Gastroesophageal sphincter (tissue), 4 donors: ENCODE measurements around the gene ADPRH. TPM values are rescaled to one million over a fixed set of nuclear protein-coding genes. Genes with fewer than 3 reads are reported as not detected.

Experiments used
- ATAC-seq: fragments of 150-250 bp; one replicate; pipeline ENCODE4 v1.9.1; 2016; ENCODE audit warnings: mild to moderate bottlenecking, moderate library complexity
- H3K27ac ChIP-seq, 4 donors: fragments of 200-600 bp; sonication (generic) in 3 of 4; 1 replicate in 3 of 4; 2 replicates in 1 of 4; pipeline ENCODE4 v1.5.1; 2016 to 2019
- H3K27me3 ChIP-seq: fragments of 200-600 bp; sonication (generic); one replicate; pipeline ENCODE4 v1.5.1; 2019
- H3K36me3 ChIP-seq, 2 donors: fragments of 200-600 bp; sonication (generic); one replicate each; pipeline ENCODE4 v1.5.1; 2019; ENCODE audit warnings: control low read depth in 1 of 2
- H3K4me1 ChIP-seq, 3 donors: fragments of 200-600 bp; sonication (generic); 1 replicate in 2 of 3; 2 replicates in 1 of 3; pipeline ENCODE4 v1.5.1; 2016 to 2019; ENCODE audit warnings: control low read depth in 2 of 3
- H3K4me3 ChIP-seq, 2 donors: fragments of 200-600 bp; sonication (generic); one replicate each; pipeline ENCODE4 v1.5.1; 2019; ENCODE audit warnings: mild to moderate bottlenecking in 1 of 2, moderate library complexity in 1 of 2
- H3K9me3 ChIP-seq, 3 donors: fragments of 200-600 bp; sonication (generic); one replicate each; pipeline ENCODE4 v1.5.1; 2017 to 2019; ENCODE audit warnings: control low read depth in 2 of 3
- EP300 ChIP-seq: sonication (generic); formaldehyde crosslinking; IDR thresholded peaks from one replicate; pipeline ENCODE4 v1.6.1; 2017; ENCODE audit warnings: antibody characterized with exemption, mild to moderate bottlenecking
- POLR2A ChIP-seq, 2 donors: fragments of 450-650 bp; IDR thresholded peaks; one replicate each; pipeline ENCODE4 v1.6.1; 2017; ENCODE audit warnings: antibody characterized with exemption in 2 of 2, mild to moderate bottlenecking in 2 of 2, moderate library complexity in 1 of 2
- POLR2AphosphoS5 ChIP-seq: sonication (generic); formaldehyde crosslinking; IDR thresholded peaks from one replicate; pipeline ENCODE4 v1.6.1; 2017; ENCODE audit warnings: antibody characterized with exemption
- WGBS, 2 donors: methylation state at CpG; one replicate each; pipeline ENCODE4 v1.1.5; 2018; ENCODE audit warnings: low coverage in 1 of 2; 5-methylcytosine and 5-hydroxymethylcytosine counted together
- total RNA-seq, 4 donors: library from RNA; depleted of rRNA; stranded (reverse); fragments of >200 nt; gene quantifications; one replicate each; pipeline ENCODE4 v1.1.0, GENCODE V29; 2016
- TF ChIP-seq, protein P1 (sequence below), 4 experiments: fragments of 200-600 bp in 2 of 4; fragments of 450-650 bp in 2 of 4; sonication (generic) in 1 of 4; IDR thresholded peaks; one replicate each; pipeline ENCODE4 v1.5.1; 2017 to 2019; ENCODE audit warnings: antibody characterized with exemption in 4 of 4, mild to moderate bottlenecking in 2 of 4, moderate library complexity in 2 of 4

The ADPRH gene
- total RNA-seq, 4 donors from 2014 or later, result 10.2 to 23.1 (median 15.0) TPM

DNA sequence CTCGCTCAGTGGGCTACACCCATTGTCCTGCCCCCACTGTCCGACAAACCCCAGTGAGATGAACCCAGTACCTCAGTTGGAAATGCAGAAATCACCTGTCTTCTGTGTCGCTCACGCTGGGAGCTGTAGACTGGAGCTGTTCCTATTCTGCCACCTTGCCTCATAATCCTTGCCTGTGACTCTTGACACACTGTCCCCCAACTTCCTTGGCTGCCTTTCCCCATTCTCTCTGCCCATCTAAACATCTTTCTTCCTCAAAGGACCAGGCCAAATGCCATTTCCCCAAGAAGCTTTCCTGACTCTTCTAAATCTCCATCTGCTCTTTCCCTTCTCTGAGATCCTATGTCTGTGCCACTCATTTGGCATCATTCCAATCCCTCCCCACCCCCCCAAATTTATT, 10.1 kb upstream of the ADPRH start:
- ATAC-seq, result no peak
- H3K27me3 ChIP-seq, result no peaks in the 10 kb centered on the region
- H3K4me3 ChIP-seq, result no peak overlapping the region
- no peak for TF ChIP-seq POLR2A (IDR thresholded peaks at IDR 0.05)
- TF ChIP-seq, protein P1, sequence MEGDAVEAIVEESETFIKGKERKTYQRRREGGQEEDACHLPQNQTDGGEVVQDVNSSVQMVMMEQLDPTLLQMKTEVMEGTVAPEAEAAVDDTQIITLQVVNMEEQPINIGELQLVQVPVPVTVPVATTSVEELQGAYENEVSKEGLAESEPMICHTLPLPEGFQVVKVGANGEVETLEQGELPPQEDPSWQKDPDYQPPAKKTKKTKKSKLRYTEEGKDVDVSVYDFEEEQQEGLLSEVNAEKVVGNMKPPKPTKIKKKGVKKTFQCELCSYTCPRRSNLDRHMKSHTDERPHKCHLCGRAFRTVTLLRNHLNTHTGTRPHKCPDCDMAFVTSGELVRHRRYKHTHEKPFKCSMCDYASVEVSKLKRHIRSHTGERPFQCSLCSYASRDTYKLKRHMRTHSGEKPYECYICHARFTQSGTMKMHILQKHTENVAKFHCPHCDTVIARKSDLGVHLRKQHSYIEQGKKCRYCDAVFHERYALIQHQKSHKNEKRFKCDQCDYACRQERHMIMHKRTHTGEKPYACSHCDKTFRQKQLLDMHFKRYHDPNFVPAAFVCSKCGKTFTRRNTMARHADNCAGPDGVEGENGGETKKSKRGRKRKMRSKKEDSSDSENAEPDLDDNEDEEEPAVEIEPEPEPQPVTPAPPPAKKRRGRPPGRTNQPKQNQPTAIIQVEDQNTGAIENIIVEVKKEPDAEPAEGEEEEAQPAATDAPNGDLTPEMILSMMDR (IDR thresholded peaks at IDR 0.05), result no peak
- TF ChIP-seq EP300, result no peak
- no peak for TF ChIP-seq POLR2AphosphoS5
- no peak overlapping the region for H3K27ac ChIP-seq
- H3K4me1 ChIP-seq, result no peaks in the 10 kb centered on the region
- no peaks in the 10 kb centered on the region for H3K9me3 ChIP-seq
- WGBS, 2 donors, result 100% methylated on average over 2 of the region's 4 CpGs; no CpG with 5 or more reads in 1 of the 2 donors
- no peaks in the 10 kb centered on the region for H3K36me3 ChIP-seq

DNA sequence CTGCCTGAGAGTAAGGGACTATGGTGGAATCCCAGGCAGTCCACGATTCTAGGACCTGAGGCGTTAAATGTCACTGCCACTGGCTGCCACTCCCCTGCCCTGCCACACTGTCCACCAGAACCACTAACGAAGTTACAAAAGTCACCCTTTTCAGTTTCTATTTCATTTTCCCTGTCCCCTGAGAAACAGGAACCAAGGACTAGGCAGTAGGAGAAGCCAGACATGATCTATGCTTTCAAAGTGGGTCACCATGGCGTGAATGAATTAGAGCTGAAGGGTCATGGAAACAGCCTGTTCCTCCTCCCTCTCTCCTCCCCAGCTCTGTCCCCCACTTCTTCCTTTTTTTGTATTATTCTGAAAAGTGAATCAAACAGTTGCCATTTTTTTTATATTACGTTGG, 9.1 kb upstream of the ADPRH start:
- WGBS, 2 donors, result 82 to 89% methylated on average over 3 to 4 of the region's 5 CpGs
- no peak overlapping the region for H3K27ac ChIP-seq

GRCh38 chr3:119571230-119571629, 8.1 kb upstream of the ADPRH start:
- WGBS, 2 donors, result 80 to 100% methylated on average over 1 of the region's 1 CpG
- no peak for ATAC-seq
- H3K27ac ChIP-seq, result peak overlapping the region in 2 of 4 donors; percentile 4 to 30
- no peaks in the 10 kb centered on the region for H3K36me3 ChIP-seq
- H3K4me3 ChIP-seq, result no peak overlapping the region
- H3K4me1 ChIP-seq, result no peaks in the 10 kb centered on the region
- H3K27me3 ChIP-seq, result no peaks in the 10 kb centered on the region
- TF ChIP-seq, protein P1 (IDR thresholded peaks at IDR 0.05), result no peak
- no peak for TF ChIP-seq EP300
- no peak for TF ChIP-seq POLR2A (IDR thresholded peaks at IDR 0.05)
- no peak for TF ChIP-seq POLR2AphosphoS5
- no peaks in the 10 kb centered on the region for H3K9me3 ChIP-seq

More for the DNA sequence above, 9.1 kb upstream of the ADPRH start:
- Histone ChIP-seq H3K36me3 (no peaks in the 10 kb centered on the region), H3K4me1 (no peaks in the 10 kb centered on the region), H3K4me3 (no peak overlapping the region), H3K27me3 (no peaks in the 10 kb centered on the region), H3K9me3 (no peaks in the 10 kb centered on the region)
- ATAC-seq, result peak; percentile 67
- TF ChIP-seq POLR2AphosphoS5 (no peak), EP300 (no peak), POLR2A (IDR thresholded peaks at IDR 0.05) (no peak)
- TF ChIP-seq, protein P1 (IDR thresholded peaks at IDR 0.05), result no peak

DNA sequence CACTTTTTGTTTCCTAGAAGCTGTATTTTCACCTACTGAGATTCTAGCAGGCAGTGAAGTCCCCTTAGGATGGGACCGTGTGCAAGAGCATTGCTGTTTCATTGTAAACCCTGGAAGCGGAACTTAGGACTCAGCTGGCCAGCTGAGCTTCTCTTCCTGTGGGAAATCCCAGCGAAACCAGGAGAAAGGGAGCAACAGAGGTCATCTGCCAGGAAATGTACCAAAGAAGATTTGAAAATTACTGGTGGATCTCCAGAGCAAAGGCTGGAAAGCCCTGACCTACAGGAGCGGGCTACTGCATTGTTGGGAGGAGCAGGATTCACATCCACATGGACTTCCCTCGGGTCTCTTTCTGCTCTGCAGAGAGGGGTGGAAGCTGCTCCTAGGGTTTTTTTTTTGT, 7.6 kb upstream of the ADPRH start:
- no peak for ATAC-seq
- H3K27ac ChIP-seq, result peak overlapping the region in 2 of 4 donors; percentile 4 to 30
- H3K4me1 ChIP-seq, result no peaks in the 10 kb centered on the region
- H3K27me3 ChIP-seq, result no peaks in the 10 kb centered on the region
- 43 to 76% methylated on average over 4 of the region's 5 CpGs for WGBS, 2 donors
- no peak for TF ChIP-seq EP300
- no peak for TF ChIP-seq POLR2A (IDR thresholded peaks at IDR 0.05)
- TF ChIP-seq, protein P1 (IDR thresholded peaks at IDR 0.05), result no peak
- TF ChIP-seq POLR2AphosphoS5, result no peak
- no peak overlapping the region for H3K4me3 ChIP-seq
- no peaks in the 10 kb centered on the region for H3K9me3 ChIP-seq
- no peaks in the 10 kb centered on the region for H3K36me3 ChIP-seq

DNA sequence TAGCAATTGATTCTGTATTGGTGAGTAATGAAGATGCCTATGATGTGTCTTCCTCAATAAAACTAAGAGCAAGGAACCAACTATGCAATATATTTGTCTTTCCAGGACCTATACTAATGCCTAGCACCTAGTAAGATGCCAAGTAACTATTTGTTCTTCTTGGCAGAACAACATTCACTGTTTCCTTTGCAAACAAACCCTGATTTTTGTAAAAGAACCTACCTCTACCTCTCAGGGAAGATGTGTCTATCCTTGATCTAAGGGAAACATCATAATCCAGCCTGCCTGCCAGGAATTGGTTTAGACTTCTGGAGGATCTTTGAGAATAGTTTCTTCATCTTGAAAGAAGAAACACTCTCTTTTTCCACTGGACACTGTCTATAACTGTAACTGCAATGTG, 3.8 kb upstream of the ADPRH start:
- peaks cover 0 to 13% (median 0%) of the 10 kb centered on the region in 3 donors for H3K4me1 ChIP-seq
- ATAC-seq, result no peak
- TF ChIP-seq POLR2AphosphoS5, result no peak
- no peak for TF ChIP-seq EP300
- TF ChIP-seq, protein P1 (IDR thresholded peaks at IDR 0.05), result no peak
- no peak for TF ChIP-seq POLR2A (IDR thresholded peaks at IDR 0.05)
- no peak overlapping the region for H3K27ac ChIP-seq
- no peaks in the 10 kb centered on the region for H3K9me3 ChIP-seq
- no peaks in the 10 kb centered on the region for H3K36me3 ChIP-seq
- H3K27me3 ChIP-seq, result no peaks in the 10 kb centered on the region
- H3K4me3 ChIP-seq, result no peak overlapping the region
